A172 (cell line): ENCODE data around the gene ILF2. TPM values are rescaled to one million over a fixed set of nuclear protein-coding genes. Genes with fewer than 3 reads are reported as not detected.

ENCODE experiments used
- total RNA-seq: library from RNA; depleted of rRNA; stranded (reverse); fragments of >200 nt; shearing (Covaris generic); gene quantifications from 2 replicates; pipeline ENCODE4 v1.2.3, GENCODE V29; 2014; rRNA removed

Gene ILF2
- total RNA-seq, 1 experiment from 2014 or later = 578 TPM

Other genes starting within 250 kb of the ILF2 start
- not detected in 2 replicates for gene S100A7, start 210.3 kb downstream of the ILF2 start, total RNA-seq
- 1,463 and 1,751 TPM in 2 replicates for gene S100A6, start 135.0 kb downstream of the ILF2 start, total RNA-seq
- gene S100A5, start 130.1 kb downstream of the ILF2 start, total RNA-seq = 1.1 and 6.1 TPM in 2 replicates
- gene S100A4, start 125.2 kb downstream of the ILF2 start, total RNA-seq = 3,194 and 3,572 TPM in 2 replicates
- gene S100A3, start 121.7 kb downstream of the ILF2 start, total RNA-seq = 90.9 and 103 TPM in 2 replicates
- 41.3 and 63.0 TPM in 2 replicates for gene S100A2, start 105.1 kb downstream of the ILF2 start, total RNA-seq
- 726 and 852 TPM in 2 replicates for gene S100A16, start 57.9 kb downstream of the ILF2 start, total RNA-seq
- gene S100A14, start 54.7 kb downstream of the ILF2 start, total RNA-seq = 0.17 TPM in 1 of 2 replicates, not detected in the other
- 116 and 160 TPM in 2 replicates for gene S100A13, start 43.5 kb downstream of the ILF2 start, total RNA-seq
- 0.46 and 2.8 TPM in 2 replicates for gene S100A1, start 42.6 kb downstream of the ILF2 start, total RNA-seq
- gene CHTOP, start 36.9 kb downstream of the ILF2 start, total RNA-seq = 49.0 and 60.8 TPM in 2 replicates
- gene SNAPIN, start 12.3 kb downstream of the ILF2 start, total RNA-seq = 150 and 158 TPM in 2 replicates
- gene NPR1, start 7.7 kb upstream of the ILF2 start, total RNA-seq = 0.16 and 1.4 TPM in 2 replicates
- 43.6 and 44.7 TPM in 2 replicates for gene INTS3, start 57.1 kb upstream of the ILF2 start, total RNA-seq
- 1.8 and 2.2 TPM in 2 replicates for gene SLC27A3, start 104.4 kb upstream of the ILF2 start, total RNA-seq